ENCODE data around the gene EIF3F. TPM values are rescaled to one million over a fixed set of nuclear protein-coding genes. Genes with fewer than 3 reads are reported as not detected.
A peak's percentile ranks its signal among the peaks of the same experiment; 100 is the strongest.

EIF3F gene
- total and polyA plus RNA-seq, 5 donors from 2014 or later = 331 to 507 (median 458) TPM

GRCh38 chr11:8009856-8010255, 22.7 kb downstream of the EIF3F start:
- Mint-ChIP-seq H3K4me1 (no peaks in the 10 kb centered on the region), H3K27ac (no peak overlapping the region), H3K36me3 (no peaks in the 10 kb centered on the region), H3K4me3 (no peak overlapping the region), H3K9me3 (no peaks in the 10 kb centered on the region), H3K27me3 (peaks cover 6% of the 10 kb centered on the region)
- no peak overlapping the region for H3K27ac ChIP-seq (ENCODE audit: insufficient read depth, low read length, poor library complexity, severe bottlenecking)
- no peaks in the 10 kb centered on the region for H3K9me3 ChIP-seq (ENCODE audit: control insufficient read depth in 2 of 2, low read length in 2 of 2)
- no peaks in the 10 kb centered on the region for H3K4me1 ChIP-seq (ENCODE audit: control insufficient read depth, insufficient read depth, low read length, poor library complexity, severe bottlenecking)
- DNase-seq (no peak), ATAC-seq (ENCODE audit: low read depth in 2 of 2) (no peak)
- no peak overlapping the region for H3K4me3 ChIP-seq (ENCODE audit: low read depth, low read length)
- H3K36me3 ChIP-seq (ENCODE audit: control insufficient read depth, insufficient read depth, low read length) = no peaks in the 10 kb centered on the region
- H3K27me3 ChIP-seq (ENCODE audit: control insufficient read depth, insufficient read depth, low read length) = peaks cover 3% of the 10 kb centered on the region

- no peaks in the 10 kb centered on the region for H3K4me1 ChIP-seq (ENCODE audit: control insufficient read depth, insufficient read depth, low read length, poor library complexity, severe bottlenecking)
- H3K36me3 ChIP-seq (ENCODE audit: control insufficient read depth, insufficient read depth, low read length) = no peaks in the 10 kb centered on the region
- DNase-seq (no peak), ATAC-seq (ENCODE audit: low read depth in 2 of 2) (no peak)
- Mint-ChIP-seq H3K27ac (no peak overlapping the region), H3K9me3 (no peaks in the 10 kb centered on the region), H3K4me3 (no peak overlapping the region), H3K4me1 (no peaks in the 10 kb centered on the region), H3K27me3 (peaks cover 12% of the 10 kb centered on the region), H3K36me3 (no peaks in the 10 kb centered on the region)
- H3K9me3 ChIP-seq (ENCODE audit: control insufficient read depth in 2 of 2, low read length in 2 of 2) = no peaks in the 10 kb centered on the region
- H3K27me3 ChIP-seq (ENCODE audit: control insufficient read depth, insufficient read depth, low read length) = peaks cover 10% of the 10 kb centered on the region
- H3K4me3 ChIP-seq (ENCODE audit: low read depth, low read length) = no peak overlapping the region
- no peak overlapping the region for H3K27ac ChIP-seq (ENCODE audit: insufficient read depth, low read length, poor library complexity, severe bottlenecking)
Measured at GRCh38 chr11:8011371-8011770, 24.2 kb downstream of the EIF3F start.

- H3K4me3 ChIP-seq (ENCODE audit: low read depth, low read length) = no peak overlapping the region
- Mint-ChIP-seq H3K4me1 (no peaks in the 10 kb centered on the region), H3K27me3 (peaks cover 19% of the 10 kb centered on the region), H3K9me3 (no peaks in the 10 kb centered on the region), H3K36me3 (no peaks in the 10 kb centered on the region), H3K27ac (no peak overlapping the region), H3K4me3 (no peak overlapping the region)
- H3K9me3 ChIP-seq (ENCODE audit: control insufficient read depth in 2 of 2, low read length in 2 of 2) = no peaks in the 10 kb centered on the region
- no peaks in the 10 kb centered on the region for H3K4me1 ChIP-seq (ENCODE audit: control insufficient read depth, insufficient read depth, low read length, poor library complexity, severe bottlenecking)
- H3K27ac ChIP-seq (ENCODE audit: insufficient read depth, low read length, poor library complexity, severe bottlenecking) = no peak overlapping the region
- DNase-seq = no peak
- peaks cover 11% of the 10 kb centered on the region for H3K27me3 ChIP-seq (ENCODE audit: control insufficient read depth, insufficient read depth, low read length)
- no peak for ATAC-seq (ENCODE audit: low read depth in 2 of 2)
- no peaks in the 10 kb centered on the region for H3K36me3 ChIP-seq (ENCODE audit: control insufficient read depth, insufficient read depth, low read length)
Measured at GRCh38 chr11:8011981-8012444, 24.9 kb downstream of the EIF3F start.

GRCh38 chr11:8013833-8014232, 26.7 kb downstream of the EIF3F start:
- Mint-ChIP-seq H3K36me3 (no peaks in the 10 kb centered on the region), H3K9me3 (peaks cover 0 to 2% (median 0%) of the 10 kb centered on the region in 7 donors), H3K4me3 (no peak overlapping the region), H3K27ac (no peak overlapping the region), H3K4me1 (peaks cover 0 to 12% (median 5%) of the 10 kb centered on the region in 4 donors), H3K27me3 (peaks cover 30% of the 10 kb centered on the region)
- Histone ChIP-seq H3K4me1 (ENCODE audit: control insufficient read depth, insufficient read depth, low read length, poor library complexity, severe bottlenecking) (peaks cover 5% of the 10 kb centered on the region), H3K27me3 (ENCODE audit: control insufficient read depth, insufficient read depth, low read length) (peaks cover 18% of the 10 kb centered on the region), H3K36me3 (ENCODE audit: control insufficient read depth, insufficient read depth, low read length) (no peaks in the 10 kb centered on the region), H3K4me3 (ENCODE audit: low read depth, low read length) (no peak overlapping the region), H3K27ac (ENCODE audit: insufficient read depth, low read length, poor library complexity, severe bottlenecking) (no peak overlapping the region), H3K9me3 (ENCODE audit: control insufficient read depth in 2 of 2, low read length in 2 of 2) (no peaks in the 10 kb centered on the region)
- DNase-seq (no peak), ATAC-seq (ENCODE audit: low read depth in 2 of 2) (no peak)

GRCh38 chr11:8015753-8016239, 28.7 kb downstream of the EIF3F start:
- no peak overlapping the region for H3K27ac Mint-ChIP-seq
- Histone ChIP-seq H3K36me3 (ENCODE audit: control insufficient read depth, insufficient read depth, low read length) (no peaks in the 10 kb centered on the region), H3K9me3 (ENCODE audit: control insufficient read depth in 2 of 2, low read length in 2 of 2) (no peaks in the 10 kb centered on the region), H3K4me3 (ENCODE audit: low read depth, low read length) (no peak overlapping the region), H3K27me3 (ENCODE audit: control insufficient read depth, insufficient read depth, low read length) (peaks cover 27% of the 10 kb centered on the region), H3K4me1 (ENCODE audit: control insufficient read depth, insufficient read depth, low read length, poor library complexity, severe bottlenecking) (peaks cover 17% of the 10 kb centered on the region), H3K27ac (ENCODE audit: insufficient read depth, low read length, poor library complexity, severe bottlenecking) (no peak overlapping the region)
- peaks cover 36% of the 10 kb centered on the region for H3K27me3 Mint-ChIP-seq
- H3K4me1 Mint-ChIP-seq = peaks cover 8 to 20% (median 12%) of the 10 kb centered on the region in 4 donors
- H3K9me3 Mint-ChIP-seq = peaks cover 0 to 2% (median 0%) of the 10 kb centered on the region in 7 donors
- DNase-seq = no peak
- no peaks in the 10 kb centered on the region for H3K36me3 Mint-ChIP-seq
- H3K4me3 Mint-ChIP-seq = no peak overlapping the region
- ATAC-seq (ENCODE audit: low read depth in 2 of 2) = no peak

- H3K9me3 Mint-ChIP-seq = peaks cover 0 to 2% (median 0%) of the 10 kb centered on the region in 7 donors
- H3K9me3 ChIP-seq (ENCODE audit: control insufficient read depth in 2 of 2, low read length in 2 of 2) = no peaks in the 10 kb centered on the region
- H3K4me3 Mint-ChIP-seq = no peak overlapping the region
- ATAC-seq (ENCODE audit: low read depth in 2 of 2) = no peak
- peaks cover 17% of the 10 kb centered on the region for H3K4me1 ChIP-seq (ENCODE audit: control insufficient read depth, insufficient read depth, low read length, poor library complexity, severe bottlenecking)
- no peaks in the 10 kb centered on the region for H3K36me3 ChIP-seq (ENCODE audit: control insufficient read depth, insufficient read depth, low read length)
- no peak overlapping the region for H3K4me3 ChIP-seq (ENCODE audit: low read depth, low read length)
- peaks cover 41% of the 10 kb centered on the region for H3K27me3 Mint-ChIP-seq
- no peak overlapping the region for H3K27ac Mint-ChIP-seq
- H3K36me3 Mint-ChIP-seq = no peaks in the 10 kb centered on the region
- no peak for DNase-seq
- H3K27me3 ChIP-seq (ENCODE audit: control insufficient read depth, insufficient read depth, low read length) = peaks cover 29% of the 10 kb centered on the region
- H3K27ac ChIP-seq (ENCODE audit: insufficient read depth, low read length, poor library complexity, severe bottlenecking) = no peak overlapping the region
- H3K4me1 Mint-ChIP-seq = peaks cover 8 to 20% (median 12%) of the 10 kb centered on the region in 4 donors
Measured at GRCh38 chr11:8016440-8016839, 29.3 kb downstream of the EIF3F start.

- Mint-ChIP-seq H3K27me3 (peaks cover 41% of the 10 kb centered on the region), H3K9me3 (peaks cover 0 to 2% (median 0%) of the 10 kb centered on the region in 7 donors), H3K36me3 (no peaks in the 10 kb centered on the region), H3K4me1 (peaks cover 10 to 20% (median 12%) of the 10 kb centered on the region in 4 donors), H3K27ac (no peak overlapping the region), H3K4me3 (peak overlapping the region in 1 of 4 donors; percentile 71)
- Histone ChIP-seq H3K4me3 (ENCODE audit: low read depth, low read length) (no peak overlapping the region), H3K4me1 (ENCODE audit: control insufficient read depth, insufficient read depth, low read length, poor library complexity, severe bottlenecking) (peaks cover 17% of the 10 kb centered on the region), H3K27ac (ENCODE audit: insufficient read depth, low read length, poor library complexity, severe bottlenecking) (no peak overlapping the region), H3K9me3 (ENCODE audit: control insufficient read depth in 2 of 2, low read length in 2 of 2) (no peaks in the 10 kb centered on the region), H3K36me3 (ENCODE audit: control insufficient read depth, insufficient read depth, low read length) (no peaks in the 10 kb centered on the region), H3K27me3 (ENCODE audit: control insufficient read depth, insufficient read depth, low read length) (peaks cover 29% of the 10 kb centered on the region)
- no peak for ATAC-seq (ENCODE audit: low read depth in 2 of 2)
- no peak for DNase-seq
Measured at GRCh38 chr11:8017071-8017470, 29.9 kb downstream of the EIF3F start.

GRCh38 chr11:8017894-8018483, 30.9 kb downstream of the EIF3F start:
- H3K4me1 ChIP-seq (ENCODE audit: control insufficient read depth, insufficient read depth, low read length, poor library complexity, severe bottlenecking) = peaks cover 17% of the 10 kb centered on the region
- peaks cover 27% of the 10 kb centered on the region for H3K27me3 ChIP-seq (ENCODE audit: control insufficient read depth, insufficient read depth, low read length)
- H3K36me3 ChIP-seq (ENCODE audit: control insufficient read depth, insufficient read depth, low read length) = no peaks in the 10 kb centered on the region
- Mint-ChIP-seq H3K36me3 (no peaks in the 10 kb centered on the region), H3K27ac (peak overlapping the region; percentile 32 to 91 (median 91)), H3K27me3 (peaks cover 41% of the 10 kb centered on the region), H3K4me3 (peak overlapping the region; percentile 43 to 85 (median 76)), H3K4me1 (peaks cover 11 to 20% (median 12%) of the 10 kb centered on the region in 4 donors), H3K9me3 (peaks cover 0 to 2% (median 0%) of the 10 kb centered on the region in 7 donors)
- ATAC-seq (ENCODE audit: low read depth in 2 of 2) = no peak
- H3K9me3 ChIP-seq (ENCODE audit: control insufficient read depth in 2 of 2, low read length in 2 of 2) = no peaks in the 10 kb centered on the region
- no peak overlapping the region for H3K27ac ChIP-seq (ENCODE audit: insufficient read depth, low read length, poor library complexity, severe bottlenecking)
- no peak overlapping the region for H3K4me3 ChIP-seq (ENCODE audit: low read depth, low read length)
- DNase-seq = no peak

Measured in CD4-positive, CD25-positive, alpha-beta regulatory T cell (primary cell).